Duodenal mucosa (tissue), 2 donors: ENCODE results near the gene IGFALS.

Experiments used
- H3K27ac ChIP-seq: one replicate; pipeline ENCODE4 v1.7.0; 2013; ENCODE audit warnings: low read depth, low read length
- H3K27me3 ChIP-seq, 2 donors: one replicate each; pipeline ENCODE4 v1.7.0; 2013; ENCODE audit warnings: low read length in 2 of 2, control low read depth in 1 of 2; ENCODE audit not compliant: insufficient read depth in 2 of 2, control insufficient read depth in 1 of 2
- H3K36me3 ChIP-seq, 2 donors: one replicate each; pipeline ENCODE4 v1.7.0; 2013; ENCODE audit warnings: low read length in 2 of 2, control low read depth in 1 of 2; ENCODE audit not compliant: insufficient read depth in 2 of 2, control insufficient read depth in 1 of 2
- H3K4me1 ChIP-seq, 2 donors: one replicate each; pipeline ENCODE4 v1.7.0; 2013; ENCODE audit warnings: low read length in 2 of 2, control low read depth in 1 of 2; ENCODE audit not compliant: insufficient read depth in 2 of 2, control insufficient read depth in 1 of 2
- H3K4me3 ChIP-seq, 2 donors: one replicate each; pipeline ENCODE4 v1.7.0; 2013; ENCODE audit warnings: low read length in 2 of 2, low read depth in 1 of 2
- H3K9ac ChIP-seq, 2 donors: one replicate each; pipeline ENCODE4 v1.7.0; 2013; ENCODE audit warnings: low read length in 2 of 2, low read depth in 1 of 2
- H3K9me3 ChIP-seq, 2 donors: one replicate each; pipeline ENCODE4 v1.7.0; 2013; ENCODE audit warnings: low read length in 2 of 2, control low read depth in 1 of 2; ENCODE audit not compliant: control insufficient read depth in 1 of 2

Gene IGFALS

GRCh38 chr16:1818204-1818872, 24.8 kb upstream of the IGFALS start:
- Histone ChIP-seq H3K9me3 (no peaks in the 10 kb centered on the region), H3K36me3 (peaks cover 25 to 73% of the 10 kb centered on the region in 2 donors), H3K27ac (no peak overlapping the region), H3K4me1 (no peaks in the 10 kb centered on the region), H3K27me3 (no peaks in the 10 kb centered on the region), H3K4me3 (no peak overlapping the region), H3K9ac (no peak overlapping the region)

- H3K9ac ChIP-seq = no peak overlapping the region
- H3K9me3 ChIP-seq = no peaks in the 10 kb centered on the region
- H3K27ac ChIP-seq = no peak overlapping the region
- H3K27me3 ChIP-seq = no peaks in the 10 kb centered on the region
- no peak overlapping the region for H3K4me3 ChIP-seq
- H3K4me1 ChIP-seq = peaks cover 0 to 4% of the 10 kb centered on the region in 2 donors
- peaks cover 25 to 72% of the 10 kb centered on the region in 2 donors for H3K36me3 ChIP-seq
These were observed 24.2 kb upstream of the IGFALS start for GRCh38 chr16:1817716-1818115.

DNA sequence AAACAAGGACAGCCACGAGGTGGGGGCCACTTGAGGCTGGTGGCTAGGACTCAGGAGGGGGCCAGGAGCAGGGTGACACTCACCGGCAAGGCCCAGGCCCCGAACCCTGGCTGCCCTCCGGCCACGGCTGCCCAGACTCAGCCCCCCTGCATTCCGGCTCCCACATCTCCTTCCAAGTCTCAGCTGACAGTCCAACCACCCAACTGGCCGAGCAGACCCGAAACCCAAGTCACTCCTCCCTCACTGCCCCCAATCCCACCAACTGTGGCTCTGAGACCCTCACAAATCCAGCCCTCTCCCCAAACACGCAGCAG, 23.7 kb upstream of the IGFALS start:
- no peak overlapping the region for H3K27ac ChIP-seq
- no peaks in the 10 kb centered on the region for H3K9me3 ChIP-seq
- H3K4me1 ChIP-seq = peaks cover 0 to 5% of the 10 kb centered on the region in 2 donors
- peaks cover 23 to 67% of the 10 kb centered on the region in 2 donors for H3K36me3 ChIP-seq
- H3K27me3 ChIP-seq = no peaks in the 10 kb centered on the region
- no peak overlapping the region for H3K9ac ChIP-seq
- no peak overlapping the region for H3K4me3 ChIP-seq

DNA sequence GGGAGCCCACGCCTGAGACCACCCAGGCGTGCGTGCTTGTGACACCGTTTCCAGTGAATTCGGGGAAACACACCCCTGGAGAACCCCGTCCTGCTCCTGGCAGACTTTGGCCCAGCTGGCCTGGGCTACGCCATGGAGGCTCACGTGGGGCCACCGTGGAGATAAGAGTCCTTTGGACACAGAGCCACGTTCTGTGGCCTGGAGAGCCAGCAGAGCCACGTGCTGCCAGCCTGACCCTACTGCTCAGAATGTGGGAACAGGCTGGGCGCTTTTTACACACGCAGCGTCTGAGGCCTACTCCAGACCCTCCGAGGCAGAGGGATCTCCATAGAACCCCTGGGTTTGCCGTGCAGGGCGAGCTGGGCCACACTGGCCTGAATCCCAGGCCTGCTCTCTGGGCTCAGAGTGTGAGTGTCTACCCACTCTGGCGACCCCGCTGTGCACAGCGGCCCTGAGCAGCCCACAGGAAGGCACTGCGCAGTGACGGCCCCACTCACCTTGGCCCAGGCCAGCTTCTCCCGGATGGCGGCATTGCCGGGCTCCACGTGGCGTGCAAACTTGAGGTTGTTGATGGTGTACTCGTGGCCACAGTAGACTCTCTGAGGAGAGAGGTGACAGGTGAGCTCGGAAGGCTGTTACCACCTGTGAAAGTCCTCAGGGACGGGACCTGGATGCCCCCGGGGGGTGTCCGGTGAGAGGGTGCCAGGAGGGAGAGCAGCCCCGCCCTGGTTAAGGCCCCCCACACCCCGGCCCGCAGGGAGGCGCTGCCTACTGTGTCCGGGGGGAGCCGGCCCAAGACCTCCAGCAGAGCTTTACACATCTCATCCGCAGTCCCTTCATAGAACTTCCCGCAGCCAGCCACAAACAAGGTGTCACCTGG, 23.1 kb upstream of the IGFALS start:
- Histone ChIP-seq H3K27me3 (no peaks in the 10 kb centered on the region), H3K9ac (no peak overlapping the region), H3K9me3 (no peaks in the 10 kb centered on the region), H3K4me3 (no peak overlapping the region), H3K4me1 (peaks cover 0 to 5% of the 10 kb centered on the region in 2 donors), H3K36me3 (peaks cover 18 to 62% of the 10 kb centered on the region in 2 donors), H3K27ac (no peak overlapping the region)

DNA sequence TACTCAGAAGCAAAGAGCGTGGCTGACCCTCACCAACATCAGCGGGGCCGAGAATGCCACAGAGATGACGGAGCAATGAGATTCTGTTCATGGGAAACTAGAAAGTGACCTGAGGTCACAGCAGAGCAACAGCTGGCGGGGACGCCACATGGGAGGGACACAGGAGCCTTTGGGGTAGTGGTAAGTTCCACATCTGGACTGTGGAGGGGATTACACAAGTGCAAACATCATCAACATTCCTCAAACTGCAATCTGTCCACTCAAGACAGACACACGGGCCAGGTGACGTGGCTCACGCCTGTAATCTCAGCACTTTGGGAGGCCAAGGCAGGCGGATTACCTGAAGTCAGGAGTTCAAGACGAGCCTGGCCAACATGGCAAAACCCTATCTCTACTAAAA, 22.0 kb upstream of the IGFALS start:
- Histone ChIP-seq H3K4me3 (no peak overlapping the region), H3K36me3 (peaks cover 14 to 57% of the 10 kb centered on the region in 2 donors), H3K9me3 (no peaks in the 10 kb centered on the region), H3K27me3 (no peaks in the 10 kb centered on the region), H3K27ac (no peak overlapping the region), H3K9ac (no peak overlapping the region), H3K4me1 (peaks cover 0 to 5% of the 10 kb centered on the region in 2 donors)

- peaks cover 20 to 53% of the 10 kb centered on the region in 2 donors for H3K36me3 ChIP-seq
- no peak overlapping the region for H3K27ac ChIP-seq
- peaks cover 0 to 5% of the 10 kb centered on the region in 2 donors for H3K4me1 ChIP-seq
These were observed 19.2 kb upstream of the IGFALS start for GRCh38 chr16:1812732-1813163.

GRCh38 chr16:1810536-1810935, 17.0 kb upstream of the IGFALS start:
- no peaks in the 10 kb centered on the region for H3K9me3 ChIP-seq
- peaks cover 17 to 38% of the 10 kb centered on the region in 2 donors for H3K36me3 ChIP-seq
- no peak overlapping the region for H3K27ac ChIP-seq
- H3K4me3 ChIP-seq = no peak overlapping the region
- peaks cover 0 to 5% of the 10 kb centered on the region in 2 donors for H3K4me1 ChIP-seq
- no peak overlapping the region for H3K9ac ChIP-seq
- H3K27me3 ChIP-seq = no peaks in the 10 kb centered on the region

More at GRCh38 chr16:1812732-1813163, 19.2 kb upstream of the IGFALS start:
- Histone ChIP-seq H3K4me3 (no peak overlapping the region), H3K9me3 (no peaks in the 10 kb centered on the region), H3K9ac (no peak overlapping the region), H3K27me3 (no peaks in the 10 kb centered on the region)

GRCh38 chr16:1810106-1810505, 16.6 kb upstream of the IGFALS start:
- no peak overlapping the region for H3K27ac ChIP-seq
- H3K4me3 ChIP-seq = no peak overlapping the region
- peaks cover 0 to 5% of the 10 kb centered on the region in 2 donors for H3K4me1 ChIP-seq
- H3K9me3 ChIP-seq = no peaks in the 10 kb centered on the region
- peaks cover 13 to 37% of the 10 kb centered on the region in 2 donors for H3K36me3 ChIP-seq
- H3K9ac ChIP-seq = no peak overlapping the region
- H3K27me3 ChIP-seq = no peaks in the 10 kb centered on the region

DNA sequence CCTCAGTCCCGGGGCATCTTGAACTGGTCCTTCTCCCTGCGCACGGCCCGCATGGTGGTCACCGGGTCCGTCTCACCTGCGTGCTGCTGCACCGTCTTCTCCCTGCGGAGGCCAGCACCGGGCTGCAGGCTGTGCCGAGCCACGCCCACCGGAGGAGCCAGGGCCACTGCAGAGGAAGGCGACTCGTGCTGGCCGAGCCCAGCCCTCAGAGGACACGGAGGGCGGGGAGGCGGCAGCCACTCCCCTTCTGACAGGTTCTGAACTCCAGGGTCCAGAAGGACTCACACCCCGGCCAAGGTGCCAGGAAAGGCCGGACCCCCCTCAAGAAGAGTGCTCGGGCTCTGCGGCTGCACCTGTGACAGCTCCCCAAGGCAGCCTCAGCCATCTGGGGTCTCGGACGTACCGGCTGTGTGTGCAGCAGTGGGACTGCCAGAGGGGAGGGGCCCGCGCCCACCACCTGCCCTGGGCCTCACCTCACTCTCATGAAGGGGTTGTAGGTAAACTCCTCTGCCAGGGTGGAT, 15.8 kb upstream of the IGFALS start:
- Histone ChIP-seq H3K36me3 (peaks cover 10 to 35% of the 10 kb centered on the region in 2 donors), H3K4me1 (peaks cover 0 to 5% of the 10 kb centered on the region in 2 donors), H3K27ac (no peak overlapping the region)

DNA sequence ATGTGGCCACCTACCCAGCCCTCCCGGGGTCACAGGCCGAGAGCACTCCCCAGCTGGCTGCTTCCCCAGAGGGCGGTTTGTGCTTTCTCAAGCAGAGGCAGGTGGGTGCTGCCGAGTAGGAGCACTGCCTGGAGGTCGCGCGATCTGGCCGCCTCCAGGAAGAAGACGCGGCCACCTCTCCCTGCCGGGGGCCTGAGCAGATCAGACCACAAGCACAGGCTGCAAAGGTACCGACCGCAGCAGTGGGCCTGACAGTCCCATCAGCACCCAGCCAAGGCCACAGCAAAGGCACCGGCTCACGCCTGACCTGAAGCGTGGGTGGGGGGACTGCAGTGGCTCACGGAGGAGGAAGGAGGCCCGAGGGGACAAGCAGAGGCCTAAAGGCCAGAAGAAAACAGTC, 15.2 kb upstream of the IGFALS start:
- H3K9me3 ChIP-seq = no peaks in the 10 kb centered on the region
- H3K27ac ChIP-seq = no peak overlapping the region
- H3K4me3 ChIP-seq = no peak overlapping the region
- no peak overlapping the region for H3K9ac ChIP-seq
- H3K36me3 ChIP-seq = peaks cover 10 to 33% of the 10 kb centered on the region in 2 donors
- peaks cover 0 to 5% of the 10 kb centered on the region in 2 donors for H3K4me1 ChIP-seq
- no peaks in the 10 kb centered on the region for H3K27me3 ChIP-seq

More for the DNA sequence above, 15.8 kb upstream of the IGFALS start:
- no peak overlapping the region for H3K4me3 ChIP-seq
- H3K27me3 ChIP-seq = no peaks in the 10 kb centered on the region
- no peak overlapping the region for H3K9ac ChIP-seq
- H3K9me3 ChIP-seq = no peaks in the 10 kb centered on the region
